Spleen (tissue), 11 donors: ENCODE measurements around the gene PTGER2. TPM values are rescaled to one million over a fixed set of nuclear protein-coding genes. Genes with fewer than 3 reads are reported as not detected.

Experiments
- DNase-seq: peaks from one replicate; pipeline ENCODE4 v3.0.0-alpha.2; 2020
- H3K27ac ChIP-seq, 8 donors: fragments of 200-600 bp; sonication (generic) in 7 of 8; 1 replicate in 4 of 8; 2 replicates in 4 of 8; pipeline versions ENCODE4 v1.5.0 to v1.8.0; 2016 to 2021; ENCODE audit warnings: inconsistent platforms in 4 of 8, mild to moderate bottlenecking in 4 of 8, moderate library complexity in 1 of 8
- H3K27me3 ChIP-seq, 7 donors: fragments of 200-600 bp; sonication (generic) in 6 of 7; replicated peaks in 1 of 7; 1 replicate in 4 of 7; 2 replicates in 3 of 7; pipeline versions ENCODE4 v1.5.0 to v1.8.0; 2016 to 2021; ENCODE audit warnings: inconsistent platforms in 3 of 7, mild to moderate bottlenecking in 1 of 7
- H3K36me3 ChIP-seq, 6 donors: fragments of 200-600 bp; sonication (generic) in 5 of 6; 1 replicate in 4 of 6; 2 replicates in 2 of 6; pipeline versions ENCODE4 v1.5.0 to v1.8.0; 2016 to 2021; ENCODE audit warnings: inconsistent platforms in 2 of 6
- H3K4me1 ChIP-seq, 6 donors: fragments of 200-600 bp; sonication (generic) in 5 of 6; 1 replicate in 3 of 6; 2 replicates in 3 of 6; pipeline versions ENCODE4 v1.5.0 to v1.8.0; 2016 to 2021; ENCODE audit warnings: inconsistent platforms in 3 of 6
- H3K4me3 ChIP-seq, 8 donors: fragments of 200-600 bp; sonication (generic) in 7 of 8; 1 replicate in 4 of 8; 2 replicates in 4 of 8; pipeline versions ENCODE4 v1.5.0 to v1.8.0; 2016 to 2021; ENCODE audit warnings: inconsistent platforms in 4 of 8, mild to moderate bottlenecking in 4 of 8, moderate library complexity in 2 of 8
- H3K9me3 ChIP-seq, 8 donors: fragments of 200-600 bp; sonication (generic) in 7 of 8; 1 replicate in 4 of 8; 2 replicates in 4 of 8; pipeline versions ENCODE4 v1.5.0 to v1.8.0; 2016 to 2021; ENCODE audit warnings: inconsistent platforms in 4 of 8
- POLR2A ChIP-seq, 3 donors: fragments of 450-650 bp; IDR thresholded peaks; one replicate each; pipeline ENCODE4 v1.5.1; 2017; ENCODE audit warnings: antibody characterized with exemption in 3 of 3, mild to moderate bottlenecking in 1 of 3
- POLR2AphosphoS5 ChIP-seq, 3 donors: sonication (generic); formaldehyde crosslinking; IDR thresholded peaks; one replicate each; pipeline ENCODE4 v1.5.1; 2017; ENCODE audit warnings: antibody characterized with exemption in 3 of 3
- whole genome bisulfite sequencing, 5 donors: extraction: QIAGEN DNeasy Blood & Tissue Kit in 3 of 5; methylation state at CpG; one replicate each; pipeline versions ENCODE4 v1.1.5 to v1.1.7; 2013 to 2018; 5-methylcytosine and 5-hydroxymethylcytosine counted together
- intact Hi-C: fragments of 100-400 bp; cut with DNase I; formaldehyde crosslinking; loops from one replicate; pipeline ENCODE4 v1.15.0; 2023; ENCODE audit warnings: low total_unique reads
- polyA plus RNA-seq, 3 donors: library from polyadenylated mRNA; stranded (reverse); fragments of 200-250 nt; gene quantifications; one replicate each; pipeline ENCODE4 v1.2.1, GENCODE V29; 2013
- total RNA-seq, 7 donors: library from RNA; depleted of rRNA in 3 of 7; stranded (reverse); fragments of >200 nt in 3 of 7; fragmentation: NEBNext Ultra II Directional in 4 of 7; extraction: Animal tissue kit (Norgen Biotek cat#: 25700) in 4 of 7; gene quantifications; one replicate each; pipeline versions ENCODE4 v1.1.0 to v1.2.1, GENCODE V29; 2016 to 2021
- TF ChIP-seq, protein P1 (sequence below), 11 experiments: fragments of 200-600 bp in 7 of 11; fragments of 450-650 bp in 4 of 11; sonication (generic) in 4 of 11; IDR thresholded peaks in 8 of 11; conservative IDR thresholded peaks in 3 of 11; 1 replicate in 7 of 11; 2 replicates in 4 of 11; pipeline versions ENCODE4 v1.4.0 to v1.8.0; 2016 to 2021; ENCODE audit warnings: antibody characterized with exemption in 11 of 11, inconsistent platforms in 4 of 11, mild to moderate bottlenecking in 1 of 11
- donor health status: healthy with polysubstance abuse.
- donor health status: DM: no; HTN: no; CAD: no; lungs with moderate emphysema.
- donor health status: DM: no; HTN: no; CAD: no.
- donor health status: Bipolar disorder and iron deficiency.
- donor health status: healthy.
- donor health status: DM: no; HTN: no; CAD: no.
- donor health status: DM: yes; HTN: yes; CAD: no.

Gene PTGER2
- total and polyA plus RNA-seq, 10 donors = 1.5 to 44.7 (median 15.6) TPM

DNA sequence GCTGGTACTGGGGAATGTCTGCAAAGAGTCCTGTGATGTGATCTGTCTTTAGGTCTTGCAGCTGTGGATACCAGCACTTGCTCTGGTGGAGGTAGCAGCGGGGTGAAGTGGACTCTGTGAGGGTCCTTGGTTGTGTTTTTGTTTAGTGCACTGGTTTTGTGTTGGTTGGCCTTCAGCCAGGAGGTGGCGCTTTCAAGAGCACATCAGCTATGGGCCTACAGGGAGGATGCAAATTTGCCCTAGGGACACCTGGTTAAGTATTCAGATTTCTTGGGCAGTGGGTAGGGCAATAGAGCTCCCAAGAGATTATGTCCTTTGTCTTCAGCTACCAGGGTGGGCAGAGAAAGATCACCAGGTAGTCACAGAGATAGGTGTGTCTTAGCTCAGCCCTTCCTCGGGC, 63.8 kb downstream of the PTGER2 start:
- Histone ChIP-seq H3K36me3 (no peaks in the 10 kb centered on the region), H3K4me1 (no peaks in the 10 kb centered on the region), H3K4me3 (no peak overlapping the region), H3K27me3 (peaks cover 0 to 14% (median 0%) of the 10 kb centered on the region in 7 donors), H3K27ac (no peak overlapping the region), H3K9me3 (peaks cover 0 to 8% (median 3%) of the 10 kb centered on the region in 8 donors)
- WGBS, 5 donors = 87 to 98% (median 94%) methylated on average over 3 of the region's 3 CpGs
- DNase-seq = no peak
- TF ChIP-seq, protein P1, sequence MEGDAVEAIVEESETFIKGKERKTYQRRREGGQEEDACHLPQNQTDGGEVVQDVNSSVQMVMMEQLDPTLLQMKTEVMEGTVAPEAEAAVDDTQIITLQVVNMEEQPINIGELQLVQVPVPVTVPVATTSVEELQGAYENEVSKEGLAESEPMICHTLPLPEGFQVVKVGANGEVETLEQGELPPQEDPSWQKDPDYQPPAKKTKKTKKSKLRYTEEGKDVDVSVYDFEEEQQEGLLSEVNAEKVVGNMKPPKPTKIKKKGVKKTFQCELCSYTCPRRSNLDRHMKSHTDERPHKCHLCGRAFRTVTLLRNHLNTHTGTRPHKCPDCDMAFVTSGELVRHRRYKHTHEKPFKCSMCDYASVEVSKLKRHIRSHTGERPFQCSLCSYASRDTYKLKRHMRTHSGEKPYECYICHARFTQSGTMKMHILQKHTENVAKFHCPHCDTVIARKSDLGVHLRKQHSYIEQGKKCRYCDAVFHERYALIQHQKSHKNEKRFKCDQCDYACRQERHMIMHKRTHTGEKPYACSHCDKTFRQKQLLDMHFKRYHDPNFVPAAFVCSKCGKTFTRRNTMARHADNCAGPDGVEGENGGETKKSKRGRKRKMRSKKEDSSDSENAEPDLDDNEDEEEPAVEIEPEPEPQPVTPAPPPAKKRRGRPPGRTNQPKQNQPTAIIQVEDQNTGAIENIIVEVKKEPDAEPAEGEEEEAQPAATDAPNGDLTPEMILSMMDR (IDR thresholded peaks at IDR 0.05 in 8 of 11, conservative IDR thresholded peaks at IDR 0.05 in 3 of 11) = no peak
- TF ChIP-seq POLR2A (IDR thresholded peaks at IDR 0.05) = no peak
- TF ChIP-seq POLR2AphosphoS5 (IDR thresholded peaks at IDR 0.05) = no peak
- intact Hi-C loops = no loop called here

Other genes with a start within 250 kb of the PTGER2 start
- gene NID2, start 245.3 kb upstream of the PTGER2 start, total RNA-seq = 10 to 100 TPM in 1 of 7 donors, 1 to 10 TPM in 6; 2.0 to 10.8 (median 5.2) TPM
- 1 to 10 TPM in 1 of 3 donors, under 1 TPM in 2; 0.33 to 1.4 (median 0.93) TPM for gene NID2, start 245.3 kb upstream of the PTGER2 start, polyA plus RNA-seq
- 10 to 100 TPM in 6 of 7 donors, 1 to 10 TPM in 1; 7.5 to 20.5 (median 10.9) TPM for gene PTGDR, start 46.6 kb upstream of the PTGER2 start, total RNA-seq
- 1 to 10 TPM in 1 of 3 donors, under 1 TPM in 2; 0.67 to 1.4 (median 0.88) TPM for gene PTGDR, start 46.6 kb upstream of the PTGER2 start, polyA plus RNA-seq
- 10 to 100 TPM; 10.3 to 18.1 (median 16.3) TPM for gene TXNDC16, start 238.2 kb downstream of the PTGER2 start, total RNA-seq
- gene TXNDC16, start 238.2 kb downstream of the PTGER2 start, polyA plus RNA-seq = 1 to 10 TPM; 1.5 to 1.7 (median 1.6) TPM
- gene GPR137C, start 238.5 kb downstream of the PTGER2 start, total RNA-seq = 1 to 10 TPM in 5 of 7 donors, under 1 TPM in 2; 0.70 to 2.1 (median 1.8) TPM
- under 1 TPM; 0.52 to 0.93 (median 0.80) TPM for gene GPR137C, start 238.5 kb downstream of the PTGER2 start, polyA plus RNA-seq